ENCODE measurements around the gene SEMA5A. TPM values are rescaled to one million over a fixed set of nuclear protein-coding genes. Genes with fewer than 3 reads are reported as not detected.

SEMA5A gene
- total RNA-seq, 2 experiments from 2014 or later = not detected

DNA sequence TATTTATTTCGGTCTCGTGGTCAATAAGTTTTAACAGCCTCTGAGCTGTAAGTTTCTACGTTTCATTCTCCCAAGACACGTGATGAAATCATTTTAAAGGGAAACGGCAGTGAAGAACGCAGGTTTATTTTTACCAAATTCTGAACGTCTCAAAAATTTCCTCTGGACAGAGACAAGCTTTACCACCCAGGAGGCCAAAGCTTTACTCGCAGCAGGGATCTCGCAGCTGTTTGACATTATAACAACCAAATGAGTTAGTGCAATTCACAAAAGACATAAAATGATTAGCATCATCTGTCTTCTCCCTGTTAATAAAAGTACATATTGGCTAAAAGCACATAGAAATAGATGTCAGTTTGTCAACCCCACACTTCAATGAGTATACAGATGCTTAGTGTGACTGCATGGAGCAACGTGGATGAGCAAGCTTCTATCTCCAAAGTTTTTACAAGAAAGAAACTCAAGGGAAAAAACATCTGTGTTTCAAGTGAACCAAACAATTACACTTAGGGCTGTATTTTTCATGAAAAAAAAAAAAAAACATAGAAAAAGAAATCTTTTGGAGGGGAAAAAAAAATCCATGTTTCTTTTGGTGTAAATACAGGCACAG is 2.5 kb downstream of the SEMA5A start:
- Mint-ChIP-seq H3K27ac (no peak overlapping the region), H3K4me1 (ENCODE audit: low read depth) (peaks cover 7% of the 10 kb centered on the region), H3K4me3 (no peak overlapping the region), H3K36me3 (ENCODE audit: low read depth) (no peaks in the 10 kb centered on the region), H3K9me3 (no peaks in the 10 kb centered on the region), H3K27me3 (ENCODE audit: low read depth) (peaks cover 23% of the 10 kb centered on the region)
- intact Hi-C loops (cut with micrococcal nuclease) = loop anchor here (10.0 kb wide), 2 partner anchors 389 to 1619 kb away; no protein-coding TSS in a partner anchor
- DNase-seq = no peak
- CTCF ChIA-PET = interaction anchor here (0.7 to 1.1 kb wide), 6 partner anchors 17 to 374 kb away, joined by 3 read pairs; no protein-coding TSS in a partner anchor

GRCh38 chr5:9540791-9541190 is 5.1 kb downstream of the SEMA5A start:
- Mint-ChIP-seq H3K36me3 (ENCODE audit: low read depth) (no peaks in the 10 kb centered on the region), H3K27ac (no peak overlapping the region), H3K27me3 (ENCODE audit: low read depth) (peaks cover 17% of the 10 kb centered on the region), H3K4me1 (ENCODE audit: low read depth) (peaks cover 6% of the 10 kb centered on the region), H3K4me3 (no peak overlapping the region), H3K9me3 (no peaks in the 10 kb centered on the region)
- CTCF ChIA-PET = no interaction called here
- no peak for DNase-seq
- intact Hi-C loops (cut with micrococcal nuclease) = loop anchor here (10.0 kb wide), 2 partner anchors 386 to 1616 kb away; no protein-coding TSS in a partner anchor

GRCh38 chr5:9538504-9538903 is 7.4 kb downstream of the SEMA5A start:
- Mint-ChIP-seq H3K4me1 (ENCODE audit: low read depth) (peaks cover 3% of the 10 kb centered on the region), H3K27ac (no peak overlapping the region), H3K9me3 (no peaks in the 10 kb centered on the region)

GRCh38 chr5:9537223-9538141 is 8.4 kb downstream of the SEMA5A start:
- H3K9me3 Mint-ChIP-seq = no peaks in the 10 kb centered on the region
- no peak for DNase-seq
- H3K4me1 Mint-ChIP-seq (ENCODE audit: low read depth) = peaks cover 3% of the 10 kb centered on the region
- no peak overlapping the region for H3K27ac Mint-ChIP-seq
- CTCF ChIA-PET = no interaction called here
- no peaks in the 10 kb centered on the region for H3K36me3 Mint-ChIP-seq (ENCODE audit: low read depth)
- H3K27me3 Mint-ChIP-seq (ENCODE audit: low read depth) = peaks cover 5% of the 10 kb centered on the region
- no peak overlapping the region for H3K4me3 Mint-ChIP-seq
- intact Hi-C loops (cut with micrococcal nuclease) = no loop called here

More at GRCh38 chr5:9538504-9538903, 7.4 kb downstream of the SEMA5A start:
- H3K36me3 Mint-ChIP-seq (ENCODE audit: low read depth) = no peaks in the 10 kb centered on the region
- intact Hi-C loops (cut with micrococcal nuclease) = no loop called here
- CTCF ChIA-PET = no interaction called here
- H3K27me3 Mint-ChIP-seq (ENCODE audit: low read depth) = peaks cover 7% of the 10 kb centered on the region
- no peak overlapping the region for H3K4me3 Mint-ChIP-seq
- DNase-seq = no peak

- DNase-seq = no peak
- no peaks in the 10 kb centered on the region for H3K36me3 Mint-ChIP-seq (ENCODE audit: low read depth)
- H3K27ac Mint-ChIP-seq = no peak overlapping the region
- H3K9me3 Mint-ChIP-seq = no peaks in the 10 kb centered on the region
- peaks cover 3% of the 10 kb centered on the region for H3K4me1 Mint-ChIP-seq (ENCODE audit: low read depth)
- H3K4me3 Mint-ChIP-seq = no peak overlapping the region
- peaks cover 5% of the 10 kb centered on the region for H3K27me3 Mint-ChIP-seq (ENCODE audit: low read depth)
- CTCF ChIA-PET = interaction anchor here (0.9 kb wide), 1 partner anchor 12 kb away, joined by 3 read pairs; no protein-coding TSS in a partner anchor
- intact Hi-C loops (cut with micrococcal nuclease) = no loop called here
Observed at GRCh38 chr5:9536717-9537116, 9.2 kb downstream of the SEMA5A start.

GRCh38 chr5:9534881-9535517 is 10.9 kb downstream of the SEMA5A start:
- no peaks in the 10 kb centered on the region for H3K27me3 Mint-ChIP-seq (ENCODE audit: low read depth)
- intact Hi-C loops (cut with micrococcal nuclease) = no loop called here
- peaks cover 3% of the 10 kb centered on the region for H3K4me1 Mint-ChIP-seq (ENCODE audit: low read depth)
- no peak for DNase-seq
- no peak overlapping the region for H3K4me3 Mint-ChIP-seq
- no peaks in the 10 kb centered on the region for H3K9me3 Mint-ChIP-seq
- CTCF ChIA-PET = no interaction called here
- no peaks in the 10 kb centered on the region for H3K36me3 Mint-ChIP-seq (ENCODE audit: low read depth)
- no peak overlapping the region for H3K27ac Mint-ChIP-seq

DNA sequence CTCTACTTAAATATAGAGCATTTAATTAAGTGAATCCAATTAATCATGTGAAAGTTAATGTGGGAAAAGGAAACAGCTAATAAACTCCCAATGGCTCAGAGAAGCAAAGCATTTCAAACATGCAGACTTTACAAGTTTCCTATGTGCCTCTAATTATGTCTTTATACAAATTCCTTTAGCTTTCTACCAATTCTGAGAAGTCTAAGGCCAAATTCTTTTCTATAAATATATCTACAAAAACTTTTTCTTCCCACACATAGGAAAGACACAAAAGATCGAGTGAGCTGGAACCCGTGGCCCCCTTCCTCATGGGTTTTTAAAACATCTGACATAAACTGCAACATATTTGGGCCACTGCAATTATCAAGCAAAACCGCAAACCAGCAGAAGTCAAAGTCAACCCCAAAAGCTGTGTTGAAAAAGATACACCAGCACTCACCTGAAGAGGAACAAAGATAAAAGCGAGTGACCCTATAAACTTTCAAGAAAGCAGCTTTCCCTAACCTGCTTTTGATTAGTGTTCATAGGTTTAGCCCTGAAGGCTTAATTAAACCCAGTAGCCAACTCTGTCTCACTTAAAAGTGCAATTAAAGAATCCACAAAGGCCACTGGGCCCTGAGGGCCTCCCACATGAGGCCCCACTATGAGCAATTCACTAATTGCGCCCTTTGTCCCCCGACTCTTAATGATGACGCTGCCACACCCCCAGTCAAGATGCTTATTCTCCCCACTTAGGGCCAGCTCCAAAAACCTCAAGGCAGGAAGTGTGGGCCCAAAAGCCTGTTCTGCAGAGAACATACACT is 12.1 kb downstream of the SEMA5A start:
- DNase-seq = no peak
- Mint-ChIP-seq H3K36me3 (ENCODE audit: low read depth) (no peaks in the 10 kb centered on the region), H3K27me3 (ENCODE audit: low read depth) (no peaks in the 10 kb centered on the region), H3K27ac (no peak overlapping the region), H3K4me1 (ENCODE audit: low read depth) (peaks cover 3% of the 10 kb centered on the region), H3K9me3 (no peaks in the 10 kb centered on the region), H3K4me3 (no peak overlapping the region)
- intact Hi-C loops (cut with micrococcal nuclease) = no loop called here
- CTCF ChIA-PET = no interaction called here

DNA sequence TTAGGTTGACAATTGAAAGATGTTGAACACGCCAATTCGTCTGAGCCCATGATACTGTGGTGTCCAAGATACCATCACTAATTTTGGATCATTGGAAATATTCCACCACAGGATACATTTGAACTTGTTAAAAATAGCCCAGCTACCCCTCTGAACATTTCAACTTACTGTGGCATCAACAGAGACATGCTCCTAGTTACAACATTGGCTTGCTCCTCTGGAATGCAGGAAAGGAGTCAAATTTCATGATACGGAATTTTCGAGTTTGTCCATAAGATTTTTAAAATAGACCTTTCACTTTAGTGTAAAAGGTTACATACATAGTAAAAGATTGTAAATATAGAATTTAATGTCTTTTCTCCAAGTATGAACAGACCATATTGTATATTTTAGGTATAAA is 12.8 kb downstream of the SEMA5A start:
- no peaks in the 10 kb centered on the region for H3K36me3 Mint-ChIP-seq (ENCODE audit: low read depth)
- H3K27ac Mint-ChIP-seq = no peak overlapping the region
- DNase-seq = no peak
- CTCF ChIA-PET = no interaction called here
- intact Hi-C loops (cut with micrococcal nuclease) = no loop called here
- no peak overlapping the region for H3K4me3 Mint-ChIP-seq
- no peaks in the 10 kb centered on the region for H3K9me3 Mint-ChIP-seq
- no peaks in the 10 kb centered on the region for H3K27me3 Mint-ChIP-seq (ENCODE audit: low read depth)
- H3K4me1 Mint-ChIP-seq (ENCODE audit: low read depth) = peaks cover 3% of the 10 kb centered on the region

- intact Hi-C loops (cut with micrococcal nuclease) = no loop called here
- CTCF ChIA-PET = interaction anchor here (0.7 kb wide), 1 partner anchor 44 kb away, joined by 3 read pairs; no protein-coding TSS in a partner anchor
- no peaks in the 10 kb centered on the region for H3K4me1 Mint-ChIP-seq (ENCODE audit: low read depth)
- DNase-seq = no peak
- no peak overlapping the region for H3K4me3 Mint-ChIP-seq
- H3K36me3 Mint-ChIP-seq (ENCODE audit: low read depth) = no peaks in the 10 kb centered on the region
- H3K9me3 Mint-ChIP-seq = no peaks in the 10 kb centered on the region
- no peaks in the 10 kb centered on the region for H3K27me3 Mint-ChIP-seq (ENCODE audit: low read depth)
- H3K27ac Mint-ChIP-seq = no peak overlapping the region
Observed at GRCh38 chr5:9529513-9529912, 16.4 kb downstream of the SEMA5A start.

- CTCF ChIA-PET = interaction anchor here (0.7 kb wide), 1 partner anchor 45 kb away, joined by 3 read pairs; no protein-coding TSS in a partner anchor
- intact Hi-C loops (cut with micrococcal nuclease) = no loop called here
- H3K36me3 Mint-ChIP-seq (ENCODE audit: low read depth) = no peaks in the 10 kb centered on the region
- no peak for DNase-seq
- H3K4me3 Mint-ChIP-seq = no peak overlapping the region
- no peak overlapping the region for H3K27ac Mint-ChIP-seq
- no peaks in the 10 kb centered on the region for H3K4me1 Mint-ChIP-seq (ENCODE audit: low read depth)
- no peaks in the 10 kb centered on the region for H3K27me3 Mint-ChIP-seq (ENCODE audit: low read depth)
- no peaks in the 10 kb centered on the region for H3K9me3 Mint-ChIP-seq
Observed at GRCh38 chr5:9529041-9529480, 16.8 kb downstream of the SEMA5A start.

GRCh38 chr5:9524941-9525340 is 20.9 kb downstream of the SEMA5A start:
- intact Hi-C loops (cut with micrococcal nuclease) = no loop called here
- Mint-ChIP-seq H3K4me1 (ENCODE audit: low read depth) (no peaks in the 10 kb centered on the region), H3K9me3 (no peaks in the 10 kb centered on the region), H3K4me3 (no peak overlapping the region), H3K27ac (no peak overlapping the region), H3K27me3 (ENCODE audit: low read depth) (no peaks in the 10 kb centered on the region), H3K36me3 (ENCODE audit: low read depth) (no peaks in the 10 kb centered on the region)
- CTCF ChIA-PET = no interaction called here
- no peak for DNase-seq
